Astrocyte (in vitro differentiated cells and primary cell): ENCODE results near the gene BORCS5.

ENCODE experiments used
- CTCF ChIP-seq: IDR thresholded peaks from 2 replicates; pipeline ENCODE4 v1.5.1; 2011; ENCODE audit warnings: low read depth, mild to moderate bottlenecking, inconsistent platforms, low read length, moderate library complexity; ENCODE audit not compliant: insufficient read depth
- EZH2 ChIP-seq: IDR thresholded peaks from 2 replicates; pipeline ENCODE4 v1.6.1; 2012; ENCODE audit warnings: mild to moderate bottlenecking, low read length, inconsistent platforms; ENCODE audit not compliant: insufficient read depth

GRCh38 chr12:12452326-12452902, 95.5 kb downstream of the BORCS5 start:
- TF ChIP-seq CTCF (no peak), EZH2 (no peak)
